ENCODE measurements around the gene NFIC.
"Not testable (repeated sequence)": the region's sequence is repeated elsewhere in the genome, so short reads cannot be mapped to it uniquely, and the experiment has no call there.

The NFIC gene

DNA sequence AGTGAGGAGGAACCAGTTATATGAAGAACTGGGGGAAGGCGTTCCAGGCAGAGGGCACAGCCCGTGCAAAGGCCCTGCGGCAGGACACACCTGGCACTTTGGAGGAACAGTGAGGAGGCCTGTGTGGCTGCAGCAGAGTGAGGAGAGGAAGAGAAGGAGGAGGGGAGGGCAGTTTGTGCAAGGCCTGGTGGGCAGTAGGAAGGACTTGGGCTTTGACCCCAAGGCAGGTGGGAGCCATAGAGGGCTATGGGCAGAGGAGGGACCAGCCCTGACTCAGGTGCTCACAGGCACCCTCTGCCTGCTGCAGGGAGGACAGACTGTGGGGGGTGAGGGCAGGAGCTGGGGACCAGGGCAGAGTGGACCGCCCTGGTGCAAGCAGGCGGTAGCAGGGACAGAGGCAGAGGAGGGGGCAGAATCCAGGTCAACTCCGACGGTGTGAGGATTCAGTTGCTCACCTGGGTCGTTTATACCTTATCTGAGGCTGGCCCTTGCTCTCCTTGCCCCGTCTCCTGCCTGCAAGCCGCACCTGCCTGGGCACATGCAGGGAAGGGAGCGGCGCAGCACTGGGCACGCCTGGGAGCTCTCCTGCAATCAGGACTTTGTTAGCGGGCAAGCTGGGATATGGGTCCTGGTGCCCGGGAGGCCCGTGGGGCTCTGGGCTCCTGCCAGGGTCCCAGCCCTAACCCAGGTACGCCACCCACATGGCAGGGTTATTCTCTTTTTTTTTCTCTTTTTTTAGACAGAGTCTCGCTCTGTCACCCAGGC, 34.8 kb downstream of the NFIC start:
- DNase-seq: no peak

DNA sequence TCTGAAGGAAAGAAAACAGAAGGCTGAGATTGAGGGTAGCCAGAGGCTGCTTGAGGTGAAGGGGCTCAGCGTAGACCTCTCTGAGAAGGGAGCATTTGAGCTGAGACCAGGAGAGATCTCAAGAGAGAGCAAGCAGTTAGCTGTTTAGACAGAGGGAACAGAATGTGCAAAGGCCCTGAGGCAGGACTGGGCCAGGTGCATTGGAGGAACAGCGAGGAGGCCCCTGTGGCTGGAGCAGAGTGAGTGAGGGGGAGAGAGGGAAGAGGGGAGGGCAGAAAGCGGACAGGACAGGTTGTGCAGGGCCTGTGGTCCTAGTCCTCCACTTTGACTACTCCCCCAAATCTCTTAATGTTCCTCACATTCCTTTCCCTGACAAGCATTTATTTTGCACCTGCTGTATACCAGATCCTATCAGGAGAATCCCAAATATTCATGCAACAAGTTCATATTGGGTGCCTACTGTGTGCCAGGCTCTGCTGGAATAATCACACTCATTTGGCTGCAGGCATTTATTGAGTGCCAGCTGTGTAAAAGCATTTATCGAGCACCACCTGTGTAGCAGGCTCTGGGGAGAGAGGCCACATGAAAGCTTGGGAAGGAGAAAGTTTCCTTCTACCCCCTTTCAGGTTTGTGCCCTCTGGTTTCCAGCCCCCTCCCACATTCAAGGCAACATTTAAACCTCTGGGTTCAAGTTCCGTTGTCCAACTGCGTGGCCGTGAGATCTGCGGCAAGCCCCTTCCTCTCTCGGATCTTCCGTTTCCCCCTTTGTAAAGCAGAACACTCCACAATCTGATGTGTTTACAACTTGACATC, 36.5 kb downstream of the NFIC start:
- DNase-seq: no peak

DNA sequence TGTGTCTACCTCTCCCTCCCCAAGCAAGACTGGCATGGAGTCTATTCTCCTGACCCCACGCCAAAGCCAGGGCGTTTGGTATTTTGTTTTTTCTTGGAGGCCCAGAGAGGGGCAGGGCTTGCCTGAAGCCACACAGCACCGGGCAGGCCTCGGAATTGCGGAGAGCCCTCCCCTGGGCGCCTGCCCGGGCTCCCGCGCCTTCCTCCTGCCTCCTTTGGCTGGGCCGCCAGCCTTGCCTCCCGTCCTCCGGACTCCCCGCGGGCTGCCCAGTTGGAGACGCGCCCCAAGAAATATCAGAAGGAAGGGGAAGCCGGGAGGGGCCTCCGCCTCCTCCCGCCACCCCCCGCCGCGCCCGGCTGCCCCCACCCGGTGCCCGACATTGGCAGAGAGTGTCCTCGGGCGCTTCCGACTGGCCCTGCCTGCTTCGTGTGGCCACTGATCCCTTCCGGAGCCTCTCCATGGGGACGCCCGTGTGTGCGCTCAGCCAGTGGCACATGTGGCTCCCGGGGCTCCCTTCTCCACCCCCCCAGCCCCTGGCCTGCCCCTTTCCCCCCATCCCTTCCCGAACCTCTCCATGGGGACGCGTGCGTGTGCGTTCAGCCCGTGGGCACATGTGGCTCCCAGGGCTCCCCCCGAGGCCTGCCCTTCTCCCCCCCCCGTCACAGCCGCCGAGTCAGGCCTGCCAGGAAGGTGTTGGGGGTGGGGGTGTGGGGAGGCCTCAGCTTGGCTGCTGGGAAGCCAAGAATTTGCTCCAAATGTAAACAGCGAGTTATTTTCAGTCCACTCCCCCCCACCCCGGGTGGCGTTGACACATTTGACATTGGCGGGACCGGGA, 37.3 kb downstream of the NFIC start:
- peak; percentile 19 for DNase-seq

DNA sequence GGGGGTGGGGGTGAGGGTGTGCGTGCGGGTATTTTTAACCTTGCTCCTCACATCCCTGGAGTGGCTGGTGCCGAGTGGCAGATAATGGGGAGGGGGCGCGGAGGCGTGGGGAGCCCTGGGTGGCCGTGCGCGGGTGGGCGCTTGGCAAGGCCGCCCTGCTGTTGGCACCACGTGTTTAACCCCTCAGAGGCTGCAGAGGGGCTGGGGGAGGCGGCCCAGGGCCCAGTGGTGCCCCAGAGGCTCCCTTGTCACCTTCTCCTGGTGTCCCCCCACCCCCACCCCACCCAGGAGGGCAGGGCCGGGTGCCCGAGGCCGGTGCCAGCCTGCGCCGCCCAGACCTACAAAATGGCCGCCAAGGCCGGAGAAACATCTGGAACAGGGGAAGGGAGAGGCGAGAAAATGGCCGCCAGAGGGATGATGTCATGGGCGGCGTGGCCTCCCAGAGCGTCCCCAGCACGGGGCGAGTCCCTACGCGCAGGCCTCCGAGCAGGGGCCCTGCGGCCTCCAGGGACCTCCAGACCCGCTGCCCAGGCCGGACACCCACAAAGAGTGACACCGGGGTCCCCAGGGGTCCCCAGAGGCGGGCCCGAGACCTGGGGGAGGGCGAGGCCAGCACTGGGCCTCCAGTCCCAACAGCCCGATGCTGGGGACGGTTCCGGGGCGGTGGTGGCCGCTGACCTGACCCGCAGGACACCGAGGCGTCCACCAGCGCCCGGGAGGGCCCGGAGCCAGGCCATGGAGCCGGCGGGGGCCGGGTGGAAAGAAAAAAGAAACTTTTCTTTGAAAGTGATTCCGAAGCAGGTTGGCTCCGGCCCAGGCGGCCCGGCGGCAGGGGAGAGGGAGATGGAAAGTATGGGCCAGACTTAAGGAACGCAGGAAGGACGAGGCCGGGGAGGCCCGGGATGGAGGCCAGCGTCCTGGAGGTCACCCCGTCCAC, 38.2 kb downstream of the NFIC start:
- no peak for DNase-seq

DNA sequence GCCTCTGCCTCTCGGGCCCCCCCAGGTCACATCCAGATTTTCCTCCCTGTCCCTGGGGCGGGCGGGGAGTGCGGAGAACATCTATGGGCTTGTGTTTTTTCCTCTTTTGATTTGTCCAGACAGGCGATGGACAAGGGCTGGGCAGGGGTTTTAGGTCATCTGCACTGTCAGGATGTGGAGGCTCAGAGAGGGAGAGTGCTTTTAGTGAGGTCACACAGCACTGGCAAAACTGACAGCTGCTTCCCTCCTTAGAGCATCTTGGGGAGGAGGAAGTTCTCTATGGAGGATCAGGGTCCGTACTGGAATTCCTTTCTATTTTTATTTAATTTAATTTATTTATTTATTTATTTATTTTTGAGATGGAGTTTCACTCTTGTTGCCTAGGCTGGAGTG, 38.9 kb downstream of the NFIC start:
- no peak for DNase-seq

DNA sequence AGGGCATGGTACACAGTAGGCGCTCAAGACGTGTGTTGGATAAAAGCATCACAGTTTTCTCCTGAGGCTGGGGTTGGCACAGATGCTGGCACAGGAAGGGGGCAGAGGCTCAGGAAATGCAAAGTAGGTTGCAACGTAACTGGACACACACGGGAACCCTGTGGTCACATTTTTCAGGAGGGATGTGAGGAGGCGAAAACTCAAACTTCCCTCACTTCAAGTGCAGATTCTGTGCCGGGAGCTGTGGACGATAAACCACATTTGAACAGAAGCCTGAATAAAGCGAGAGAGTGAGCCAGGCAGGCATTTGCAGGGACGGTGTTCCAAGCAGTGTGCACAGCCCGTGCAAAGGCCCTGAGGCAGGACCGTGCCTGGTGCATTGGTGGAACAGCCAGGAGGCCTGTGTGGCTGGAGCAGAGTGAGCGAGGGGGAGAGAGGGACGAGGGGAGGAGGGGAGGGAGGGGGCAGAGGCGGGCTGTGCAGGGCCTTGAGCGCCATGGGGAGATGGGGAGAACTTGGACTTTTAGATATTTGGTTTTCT, 40.3 kb downstream of the NFIC start:
- no peak for DNase-seq

DNA sequence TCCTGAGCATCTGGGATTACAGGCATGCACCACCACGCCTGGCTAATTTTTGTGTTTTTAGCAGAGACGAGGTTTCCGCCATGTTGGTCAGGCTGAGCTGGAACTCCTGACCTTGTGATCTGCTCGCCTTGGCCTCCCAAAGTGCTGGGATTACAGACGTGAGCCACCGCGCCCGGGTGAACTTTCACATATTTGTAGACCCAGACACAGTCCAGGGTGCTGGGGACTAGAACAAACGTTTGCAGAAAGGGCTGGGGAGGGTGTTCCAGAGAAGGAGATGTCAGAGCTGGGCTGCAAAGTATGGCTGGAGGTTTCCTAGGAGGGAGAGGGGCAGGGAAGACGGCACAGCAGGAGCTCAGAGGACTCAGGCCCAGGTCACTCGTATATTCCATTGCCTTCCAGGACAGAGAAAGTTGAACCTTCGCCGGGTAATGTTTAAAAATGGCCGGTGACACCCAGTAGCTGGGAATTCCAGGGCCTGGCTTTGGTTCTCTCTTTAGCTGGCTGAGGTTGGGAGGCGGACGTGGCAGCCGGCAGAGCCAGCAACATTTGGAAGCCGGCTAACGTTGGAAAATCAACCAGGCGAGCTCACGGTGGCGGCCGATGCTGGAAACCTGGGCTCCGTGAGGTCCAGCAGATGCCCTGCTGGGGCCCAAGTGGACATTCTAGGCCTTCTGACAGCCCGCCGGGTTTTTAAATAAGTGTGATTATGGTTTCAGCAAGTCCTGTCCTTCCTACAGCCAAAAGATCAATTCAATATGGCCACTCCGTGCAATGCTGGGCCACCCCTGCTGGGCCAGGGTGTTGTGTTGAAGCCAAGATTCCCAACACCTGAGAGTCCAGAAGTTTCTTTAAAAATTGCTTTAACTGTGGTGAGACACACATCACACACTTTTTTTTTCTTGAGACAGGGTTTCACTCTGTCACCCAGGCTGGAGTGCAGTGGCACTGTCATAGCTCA, 41.5 kb downstream of the NFIC start:
- DNase-seq: no peak

DNA sequence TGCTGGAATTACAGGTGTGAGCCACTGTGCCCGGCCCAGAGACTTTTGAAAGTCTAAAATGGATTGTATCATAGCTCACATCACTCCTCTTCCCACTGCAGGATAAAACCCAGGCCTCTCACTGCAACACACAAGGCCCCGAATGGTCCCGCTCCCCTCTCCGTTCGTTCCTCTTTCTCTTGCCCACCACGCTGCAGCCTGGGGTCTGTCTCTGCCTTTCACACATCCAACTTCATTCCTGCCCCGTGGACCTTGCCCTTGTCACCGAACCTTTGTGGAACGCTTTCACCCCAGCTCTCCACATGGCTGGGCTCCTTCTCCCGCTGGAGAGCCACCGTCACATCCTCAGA, 42.6 kb downstream of the NFIC start:
- DNase-seq: no peak

DNA sequence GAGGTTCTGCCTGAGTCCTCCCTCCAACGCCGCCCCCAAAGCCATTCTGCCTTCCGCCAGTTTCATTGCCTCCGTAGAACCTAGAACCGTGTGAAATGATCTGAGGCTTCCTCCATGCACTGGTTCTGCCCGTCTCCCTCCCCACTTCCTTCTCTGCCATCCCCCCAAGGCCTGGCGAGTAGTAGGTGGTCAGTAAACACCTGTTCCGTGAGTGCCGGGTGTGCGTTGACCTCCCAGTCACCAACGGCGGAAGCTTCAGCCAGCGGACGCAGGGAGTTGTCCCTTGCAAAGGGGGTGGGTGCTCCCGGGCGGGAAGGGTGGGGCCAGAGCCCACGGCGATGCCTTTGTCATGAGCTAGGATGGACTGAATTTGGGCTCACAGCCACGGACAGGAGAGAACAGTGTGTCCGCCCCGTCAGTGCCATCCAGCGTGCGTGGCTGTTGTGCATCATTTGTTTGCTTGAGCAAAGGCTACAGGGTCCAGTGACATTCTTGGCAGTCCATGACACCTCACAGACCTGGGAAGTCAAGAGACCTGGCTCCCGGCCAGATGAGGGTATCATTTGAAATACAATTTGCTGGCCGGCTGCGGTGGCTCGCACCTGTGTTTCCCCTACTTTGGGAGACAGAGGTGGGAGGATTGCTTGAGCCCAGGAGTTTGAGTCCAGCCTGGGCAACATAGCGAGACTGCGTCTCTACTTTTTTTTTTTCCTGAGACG, 43.1 kb downstream of the NFIC start:
- DNase-seq: peak; percentile 13

DNA sequence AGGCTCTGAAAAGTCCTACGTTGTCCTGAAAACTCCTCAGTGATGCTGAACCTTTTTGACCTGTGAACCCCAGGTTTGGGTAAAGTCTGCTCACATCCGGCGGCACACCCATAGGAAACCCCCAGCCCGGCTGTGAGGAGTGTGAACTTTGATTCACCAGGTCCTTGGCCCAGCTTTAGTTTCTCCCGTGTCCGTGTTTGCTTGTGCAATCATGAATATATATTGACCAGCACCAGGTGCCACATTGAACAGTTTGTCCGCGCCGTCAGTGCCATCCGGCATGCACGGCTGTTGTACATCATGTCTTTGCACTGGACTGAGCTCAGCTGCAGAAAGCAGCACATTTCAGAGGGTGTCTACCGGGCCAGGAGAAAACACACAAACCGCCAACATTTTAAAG, 45.3 kb downstream of the NFIC start:
- DNase-seq: no peak

DNA sequence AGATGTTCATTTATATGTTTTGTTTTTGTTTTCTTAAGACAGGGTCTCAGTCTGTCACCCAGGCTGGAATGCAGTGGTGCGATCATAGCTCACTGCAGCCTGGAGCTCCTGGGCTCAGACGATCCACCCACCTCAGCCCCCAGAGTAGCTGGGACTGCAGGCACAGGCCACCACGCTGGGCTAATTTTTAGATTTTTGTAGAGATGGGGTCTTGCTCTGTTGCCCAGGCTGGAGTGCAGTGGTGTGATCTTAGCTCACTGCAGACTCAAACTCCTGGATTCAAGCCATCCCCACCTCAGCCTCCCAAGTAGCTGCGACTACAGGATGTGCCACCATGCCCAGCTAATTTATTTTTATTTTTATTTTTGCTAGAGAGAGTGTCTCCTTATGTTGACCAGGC, 45.7 kb downstream of the NFIC start:
- DNase-seq: no peak

DNA sequence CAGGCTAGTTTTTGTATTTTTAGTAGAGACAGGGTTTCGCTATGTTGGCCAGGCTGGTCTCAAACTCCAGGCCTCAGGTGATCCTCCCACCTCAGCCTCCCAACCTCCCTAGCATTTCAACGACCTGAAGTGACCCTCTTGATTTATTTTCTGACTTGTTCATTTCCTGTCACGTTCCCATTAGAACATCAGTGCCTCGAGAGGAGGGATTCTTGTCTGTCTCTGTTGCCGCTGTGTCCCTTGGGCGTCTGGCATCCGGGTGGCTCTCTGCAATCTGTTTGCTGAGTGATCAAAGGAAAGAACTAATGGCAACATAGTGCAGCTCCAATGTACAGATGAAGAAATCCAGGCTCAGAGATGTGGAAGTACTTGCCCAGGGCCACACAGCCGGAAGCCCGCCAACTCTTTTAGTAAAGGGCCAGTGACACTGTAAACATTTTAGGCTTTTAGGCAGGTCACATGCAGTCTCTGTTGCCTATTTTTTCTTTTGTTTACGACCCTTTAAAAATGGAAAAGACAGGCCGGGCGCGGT, 47.5 kb downstream of the NFIC start:
- no peak for DNase-seq

DNA sequence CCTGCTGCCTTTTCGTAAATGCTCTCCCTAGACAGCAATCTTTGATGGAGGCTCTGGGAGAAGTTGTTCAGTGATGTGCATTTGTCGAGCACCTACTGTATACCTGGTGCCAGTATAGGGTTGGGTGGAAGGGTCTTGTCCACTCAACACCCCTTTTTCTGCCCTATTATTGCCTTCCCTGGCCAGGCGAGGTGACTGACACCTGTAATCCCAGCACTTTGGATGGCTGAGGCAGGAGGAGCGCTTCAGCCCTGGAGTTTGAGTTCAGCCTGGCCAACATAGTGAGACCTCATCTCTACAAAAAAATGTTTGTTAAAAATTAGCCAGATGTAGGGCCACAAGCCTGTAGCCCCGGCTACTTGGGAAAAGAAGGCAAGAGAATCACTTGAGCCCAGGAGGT, 49.3 kb downstream of the NFIC start:
- DNase-seq: no peak

DNA sequence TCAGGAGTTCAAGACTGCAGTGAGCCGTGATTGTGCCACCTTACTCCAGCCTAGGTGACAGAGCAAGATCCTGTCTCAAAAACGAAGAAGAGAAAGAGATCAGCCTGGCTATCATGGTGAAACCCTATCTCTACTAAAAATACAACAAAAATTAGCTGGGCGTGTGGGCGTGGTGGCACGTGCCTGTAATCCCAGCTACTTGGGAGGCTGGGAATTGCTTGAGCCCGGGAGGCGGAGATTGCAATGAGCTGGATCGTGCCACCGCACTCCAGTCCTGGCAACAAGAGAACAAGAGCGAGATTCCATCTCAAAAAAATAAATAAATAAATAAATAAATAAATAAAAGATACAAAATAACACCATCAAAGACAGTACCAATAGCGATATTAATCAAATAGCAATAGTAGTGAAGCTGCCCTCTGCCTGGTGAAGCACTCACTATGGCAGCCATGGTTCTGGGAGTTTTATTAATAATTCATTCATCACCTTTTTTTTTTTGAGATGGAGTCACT, 53.9 kb downstream of the NFIC start:
- no peak for DNase-seq

DNA sequence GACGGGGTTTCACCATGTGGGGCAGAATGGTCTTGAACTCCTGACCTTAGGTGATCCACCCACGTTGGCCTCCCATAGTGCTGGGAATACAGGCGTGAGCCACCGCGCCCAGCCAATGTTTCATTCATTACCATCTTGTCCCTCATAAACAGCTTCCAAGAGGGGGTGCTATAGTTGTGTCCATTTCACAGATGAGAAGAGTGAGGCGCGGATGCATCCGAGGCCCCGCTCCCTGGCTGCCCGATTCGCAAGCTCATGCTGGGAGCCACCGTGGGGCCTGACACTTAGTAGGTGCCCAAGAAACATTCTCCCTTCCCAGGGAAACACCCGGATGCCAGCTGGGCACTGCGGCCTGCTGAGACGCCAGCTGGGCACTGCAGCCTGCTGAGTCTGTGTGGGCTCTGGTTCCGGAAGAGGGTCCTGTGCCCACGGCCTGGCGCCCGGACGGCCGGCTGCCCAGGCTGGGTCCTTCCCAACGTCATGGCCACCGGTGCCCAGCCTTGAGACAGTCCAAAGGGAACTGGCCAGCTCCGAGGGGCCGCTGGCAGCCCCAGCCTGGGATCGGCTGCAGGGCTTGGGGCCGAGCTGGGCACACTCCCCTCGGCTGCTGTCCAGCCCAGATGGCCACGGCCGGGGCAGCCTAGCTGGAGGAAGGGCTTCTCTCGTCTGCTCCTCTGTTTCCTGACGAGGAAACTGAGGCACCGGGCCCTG, 54.7 kb downstream of the NFIC start:
- DNase-seq: no peak

DNA sequence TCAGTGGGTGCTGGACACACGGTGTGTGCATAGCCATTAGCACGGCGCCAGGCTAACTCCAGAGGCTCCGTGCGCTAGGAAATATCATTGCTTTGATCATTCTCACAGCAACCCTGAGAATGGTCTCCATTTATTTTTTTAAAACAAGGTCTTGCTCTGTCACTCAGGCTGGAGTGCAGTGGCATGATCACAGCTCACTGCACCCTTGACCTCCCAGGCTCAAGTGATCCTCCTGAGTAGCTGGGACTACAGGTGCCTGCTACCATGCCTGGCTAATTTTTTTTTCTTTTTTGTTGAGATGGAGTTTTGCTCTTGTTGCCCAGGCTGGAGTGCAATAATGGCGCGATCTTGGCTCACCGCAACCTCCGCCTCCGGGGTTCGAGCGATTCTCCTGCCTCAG, 55.3 kb downstream of the NFIC start:
- DNase-seq: not testable (repeated sequence)

DNA sequence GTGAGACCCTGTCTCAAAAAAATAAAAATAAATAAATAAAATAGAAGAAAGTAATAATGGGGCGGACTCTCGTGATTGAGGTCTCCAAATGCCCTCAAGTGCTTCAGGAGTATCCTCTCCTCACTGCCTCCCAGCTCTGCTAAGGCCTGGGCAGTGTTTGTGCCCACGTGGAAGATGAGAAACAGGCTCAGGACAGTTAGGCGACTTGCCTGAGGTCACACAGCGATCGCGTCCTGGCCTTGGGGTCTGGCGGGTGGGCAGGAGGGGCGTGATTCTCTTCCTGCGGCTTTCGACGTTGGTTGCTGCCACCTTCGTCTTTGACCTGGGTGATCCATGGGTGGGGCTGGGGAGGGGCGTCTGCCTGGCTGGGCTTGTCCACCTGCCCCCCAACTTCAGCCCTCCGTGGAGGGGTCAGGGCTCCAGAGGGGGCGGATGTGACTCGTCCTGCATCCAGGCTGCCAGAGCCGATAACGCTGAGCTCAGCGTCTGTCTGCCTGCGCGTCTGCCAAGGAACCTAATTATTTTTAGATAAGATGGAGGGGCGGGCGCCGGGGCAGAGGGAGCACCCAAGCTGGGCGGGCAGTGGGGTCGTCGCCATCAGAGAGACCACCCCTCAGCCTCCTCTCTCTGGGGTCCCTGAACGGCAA, 56.9 kb downstream of the NFIC start:
- no peak for DNase-seq

DNA sequence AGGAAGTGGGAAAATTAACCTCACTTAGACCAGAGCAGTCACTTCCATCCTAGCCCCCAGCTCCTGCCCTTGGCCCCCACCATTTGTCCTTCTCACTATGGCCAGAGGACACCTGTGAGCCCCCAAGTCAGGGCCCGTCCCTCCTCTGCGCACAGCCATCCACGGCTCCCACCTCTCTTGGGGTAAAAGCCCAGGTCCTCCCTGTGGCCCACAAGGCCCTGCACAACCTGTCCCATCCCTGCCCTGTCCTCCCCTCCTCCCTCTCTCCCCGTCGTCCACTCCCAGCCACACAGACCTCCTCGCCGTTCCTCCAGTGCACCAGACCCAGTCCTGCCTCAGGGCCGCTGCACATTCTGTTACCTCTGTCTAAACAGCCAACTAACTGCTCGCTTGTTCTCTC, 60.0 kb downstream of the NFIC start:
- DNase-seq: no peak

DNA sequence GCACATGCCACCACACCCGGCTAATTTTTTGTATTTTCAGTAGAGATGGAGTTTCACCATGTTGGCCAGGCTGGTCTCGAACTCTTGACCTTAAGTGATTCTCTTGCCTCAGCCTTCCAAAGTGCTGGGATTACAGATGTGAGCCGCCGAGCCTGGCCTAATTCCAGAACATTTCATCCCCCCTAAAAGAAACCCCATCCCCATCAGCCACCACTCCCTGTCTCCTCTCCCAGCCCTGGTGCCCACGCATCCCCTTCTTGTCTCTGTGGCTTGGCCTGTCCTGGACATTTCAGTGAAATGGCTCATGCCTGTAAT, 63.9 kb downstream of the NFIC start:
- not testable (repeated sequence) for DNase-seq
